ENCODE data around the gene WFIKKN2.
"Not testable (repeated sequence)": the region's sequence is repeated elsewhere in the genome, so short reads cannot be mapped to it uniquely, and the experiment has no call there.

The WFIKKN2 gene

GRCh38 chr17:50835301-50836234 lies at the start of gene WFIKKN2:
WFIKKN2 (plus strand) TSS chr17:50835586; CDS start chr17:50835938, 352 bp downstream.
- no peak for DNase-seq

- DNase-seq = no peak
These were observed 49.3 kb upstream of the WFIKKN2 start for GRCh38 chr17:50785946-50786570.

GRCh38 chr17:50787106-50787505 lies 48.3 kb upstream of the WFIKKN2 start:
- DNase-seq = no peak

- no peak for DNase-seq
These were observed 44.8 kb upstream of the WFIKKN2 start for GRCh38 chr17:50790618-50791017.

GRCh38 chr17:50792132-50792531 lies 43.3 kb upstream of the WFIKKN2 start:
- no peak for DNase-seq

- DNase-seq = no peak
These were observed 42.4 kb upstream of the WFIKKN2 start for GRCh38 chr17:50793007-50793406.

GRCh38 chr17:50794361-50794760 lies 41.0 kb upstream of the WFIKKN2 start:
- DNase-seq = no peak

GRCh38 chr17:50797135-50797810 lies 38.1 kb upstream of the WFIKKN2 start:
- no peak for DNase-seq

GRCh38 chr17:50798424-50799288 lies 36.7 kb upstream of the WFIKKN2 start:
- DNase-seq = no peak

GRCh38 chr17:50799582-50799981 lies 35.8 kb upstream of the WFIKKN2 start:
- DNase-seq = no peak

- DNase-seq = no peak
These were observed 35.1 kb upstream of the WFIKKN2 start for GRCh38 chr17:50800196-50800700.

GRCh38 chr17:50802609-50803571 lies 32.5 kb upstream of the WFIKKN2 start:
- DNase-seq = no peak

- no peak for DNase-seq
These were observed 31.7 kb upstream of the WFIKKN2 start for GRCh38 chr17:50803676-50804075.

GRCh38 chr17:50804749-50805475 lies 30.5 kb upstream of the WFIKKN2 start:
- DNase-seq = not testable (repeated sequence)

- no peak for DNase-seq
These were observed 29.9 kb upstream of the WFIKKN2 start for GRCh38 chr17:50805486-50805885.

- DNase-seq = no peak
These were observed 29.2 kb upstream of the WFIKKN2 start for GRCh38 chr17:50806141-50806643.

- no peak for DNase-seq
These were observed 28.4 kb upstream of the WFIKKN2 start for GRCh38 chr17:50807009-50807408.

GRCh38 chr17:50807675-50808074 lies 27.7 kb upstream of the WFIKKN2 start:
- no peak for DNase-seq

- no peak for DNase-seq
These were observed 27.0 kb upstream of the WFIKKN2 start for GRCh38 chr17:50808413-50808812.

GRCh38 chr17:50808888-50809287 lies 26.5 kb upstream of the WFIKKN2 start:
- no peak for DNase-seq

Data from CD4-positive, alpha-beta T cell treated with Interleukin-12 subunit alpha and Interleukin-12 subunit beta, for 1 hour (primary cell).